Heart right ventricle (tissue), 16 donors: ENCODE measurements around the gene EMP3. TPM values are rescaled to one million over a fixed set of nuclear protein-coding genes. Genes with fewer than 3 reads are reported as not detected.

Source experiments
- ATAC-seq, 8 donors: fragments of 200-7000 bp; cut with Tn5 transposase; one replicate each; pipeline ENCODE4 v1.9.1; 2020; ENCODE audit warnings: mild to moderate bottlenecking in 8 of 8, moderate library complexity in 8 of 8, moderate number of reproducible peaks in 1 of 8
- DNase-seq, 2 donors: peaks; one replicate each; pipeline ENCODE4 v3.0.0-alpha.2; 2020
- H3K27ac ChIP-seq, 10 donors: fragments of 200-600 bp; sonication (generic) in 2 of 10; one replicate each; pipeline versions ENCODE4 v1.5.0 to v1.8.0; 2020 to 2022; ENCODE audit warnings: mild to moderate bottlenecking in 3 of 10
- H3K27me3 ChIP-seq, 7 donors: fragments of 200-600 bp; one replicate each; pipeline ENCODE4 v1.8.0; 2021 to 2022; ENCODE audit warnings: mild to moderate bottlenecking in 2 of 7
- H3K36me3 ChIP-seq, 9 donors: fragments of 200-600 bp; sonication (generic) in 1 of 9; one replicate each; pipeline versions ENCODE4 v1.5.0 to v1.8.0; 2020 to 2022; ENCODE audit warnings: mild to moderate bottlenecking in 2 of 9
- H3K4me1 ChIP-seq, 9 donors: fragments of 200-600 bp; sonication (generic) in 1 of 9; one replicate each; pipeline versions ENCODE4 v1.5.0 to v1.8.0; 2020 to 2022; ENCODE audit warnings: mild to moderate bottlenecking in 4 of 9
- H3K4me3 ChIP-seq, 10 donors: fragments of 200-600 bp; sonication (generic) in 2 of 10; one replicate each; pipeline versions ENCODE4 v1.5.0 to v1.8.0; 2020 to 2022; ENCODE audit warnings: mild to moderate bottlenecking in 7 of 10, moderate library complexity in 2 of 10
- H3K9me3 ChIP-seq, 11 donors: fragments of 200-600 bp in 10 of 11; sonication (generic) in 2 of 11; one replicate each; pipeline versions ENCODE4 v1.5.0 to v1.8.0; 2013 to 2022; ENCODE audit warnings: mild to moderate bottlenecking in 2 of 11, control low read depth in 1 of 11, moderate library complexity in 1 of 11
- WGBS, 2 donors: extraction: QIAGEN DNeasy Blood & Tissue Kit; methylation state at CpG; one replicate each; pipeline ENCODE4 v1.1.7; 2013; ENCODE audit warnings: inconsistent platforms in 1 of 2; 5-methylcytosine and 5-hydroxymethylcytosine counted together
- intact Hi-C, 10 donors: fragments of 100-400 bp; cut with DNase I; formaldehyde crosslinking; loops; one replicate each; pipeline versions ENCODE4 v1.11.1 to v1.14.2; 2022
- polyA plus RNA-seq, 2 donors: library from polyadenylated mRNA; stranded (reverse); fragments of 200-250 nt; gene quantifications; one replicate each; pipeline ENCODE4 v1.2.3, GENCODE V29; 2013
- total RNA-seq, 10 donors: library from RNA; stranded (reverse); fragmentation: NEBNext Ultra II Directional in 3 of 10; extraction: Animal tissue kit (Norgen Biotek cat#: 25700) in 3 of 10; gene quantifications; one replicate each; pipeline versions ENCODE4 v1.2.1 to v1.2.4, GENCODE V29; 2021 to 2023
- TF ChIP-seq, protein P1 (sequence below), 9 donors: fragments of 200-600 bp; sonication (generic) in 2 of 9; IDR thresholded peaks; one replicate each; pipeline versions ENCODE4 v1.5.0 to v1.8.0; 2021 to 2022; ENCODE audit warnings: antibody characterized with exemption in 9 of 9, mild to moderate bottlenecking in 5 of 9, moderate library complexity in 1 of 9
- donor health status: Arrhythmogenic right ventricular cardiomyopathy.
- donor health status: ischemic (EF 13 %, LVEDD 7.1; RV severe dilation, severe dysfunction).
- donor health status: healthy with polysubstance abuse.
- donor health status: DM: no; HTN: yes; CAD: no.
- donor health status: DM: no; HTN: no; CAD: no.
- donor health status: ischemic (EF 25% LVEDD 6.9; RV normal size, moderate dysfunction).
- donor health status: ischemic (EF 25% LVEDD 5.7; RV mildly dilated, moderate dysfunction).
- donor health status: healthy.
- donor health status: DM: yes; HTN: yes; CAD: no.
- donor health status: Ischemic cardiomyopathy.
- donor health status: ischemic (EF 35%, LVEDD 5.7; RV mildly dilated, moderate dysfunction).
- donor health status: nonischemic (EF 11% LVEDD 7.7; RV severe dilation, severe dysfunction).
- donor health status: DM: yes; HTN: yes; CAD: no.
- donor health status: PGD.
- donor health status: ischemic (EF 29% LVEDD 5.4; RV normal size, mild dysfunction).
- donor health status: nonischemic (EF 23%, LVEDD 6.1; RV moderate dilation, normal function).

The EMP3 gene
- total and polyA plus RNA-seq, 12 donors, result 18.8 to 124 (median 38.5) TPM

DNA sequence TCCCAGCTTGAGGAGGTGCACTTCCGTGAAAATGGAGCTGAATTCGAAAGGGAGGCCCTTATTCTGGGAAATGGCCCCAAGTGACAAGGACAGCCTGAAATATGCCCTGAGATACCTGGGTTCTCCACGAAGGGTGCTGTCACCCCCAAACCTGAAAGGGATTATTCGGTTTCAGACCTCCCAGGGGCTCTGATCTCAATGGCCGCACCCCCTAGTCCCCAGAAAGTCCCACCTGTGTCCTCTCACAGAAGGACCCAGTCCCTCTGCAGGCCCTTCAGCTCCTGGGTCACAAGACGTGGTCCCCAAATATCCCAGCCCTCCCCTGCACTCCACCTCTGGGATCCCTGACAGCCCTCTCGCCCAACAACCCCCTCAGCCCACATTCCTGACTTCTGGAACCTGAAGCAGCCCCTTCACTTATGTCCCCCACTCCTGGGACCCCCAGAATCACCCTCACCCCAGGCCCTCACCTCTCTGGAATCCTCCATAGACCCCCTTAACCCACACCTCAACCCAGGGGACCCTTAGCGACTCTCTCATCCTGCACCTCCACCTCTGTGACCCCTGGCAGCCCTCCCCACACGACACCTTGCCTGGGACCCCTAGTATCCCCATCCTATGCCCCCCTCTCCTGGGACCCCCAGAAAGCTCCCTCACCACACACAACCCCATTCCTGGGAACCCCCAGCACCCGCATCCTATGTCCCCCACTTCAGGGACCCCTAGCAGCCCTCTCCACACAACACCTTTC, 39.4 kb downstream of the EMP3 start:
- 67 to 71% methylated on average over 10 of the region's 10 CpGs for WGBS, 2 donors
- Histone ChIP-seq H3K4me3 (peak overlapping the region in 9 of 10 donors; percentile 4 to 86 (median 64)), H3K9me3 (no peaks in the 10 kb centered on the region), H3K27ac (peak overlapping the region in 8 of 10 donors; percentile 19 to 99 (median 94)), H3K27me3 (no peaks in the 10 kb centered on the region), H3K36me3 (peaks cover 0 to 16% (median 0%) of the 10 kb centered on the region in 9 donors), H3K4me1 (peaks cover 0 to 16% (median 5%) of the 10 kb centered on the region in 9 donors)
- TF ChIP-seq, protein P1, sequence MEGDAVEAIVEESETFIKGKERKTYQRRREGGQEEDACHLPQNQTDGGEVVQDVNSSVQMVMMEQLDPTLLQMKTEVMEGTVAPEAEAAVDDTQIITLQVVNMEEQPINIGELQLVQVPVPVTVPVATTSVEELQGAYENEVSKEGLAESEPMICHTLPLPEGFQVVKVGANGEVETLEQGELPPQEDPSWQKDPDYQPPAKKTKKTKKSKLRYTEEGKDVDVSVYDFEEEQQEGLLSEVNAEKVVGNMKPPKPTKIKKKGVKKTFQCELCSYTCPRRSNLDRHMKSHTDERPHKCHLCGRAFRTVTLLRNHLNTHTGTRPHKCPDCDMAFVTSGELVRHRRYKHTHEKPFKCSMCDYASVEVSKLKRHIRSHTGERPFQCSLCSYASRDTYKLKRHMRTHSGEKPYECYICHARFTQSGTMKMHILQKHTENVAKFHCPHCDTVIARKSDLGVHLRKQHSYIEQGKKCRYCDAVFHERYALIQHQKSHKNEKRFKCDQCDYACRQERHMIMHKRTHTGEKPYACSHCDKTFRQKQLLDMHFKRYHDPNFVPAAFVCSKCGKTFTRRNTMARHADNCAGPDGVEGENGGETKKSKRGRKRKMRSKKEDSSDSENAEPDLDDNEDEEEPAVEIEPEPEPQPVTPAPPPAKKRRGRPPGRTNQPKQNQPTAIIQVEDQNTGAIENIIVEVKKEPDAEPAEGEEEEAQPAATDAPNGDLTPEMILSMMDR (IDR thresholded peaks at IDR 0.05), result no peak
- peak in 1 of 2 donors; percentile 16 for DNase-seq
- ATAC-seq, result no peak
- intact Hi-C loops, result loop anchor here in 3 of 10 donors (5.0 kb wide), 2 partner anchors 37 to 42 kb away; partner anchors contain the start of gene EMP3 (in 1 of the 3)

GRCh38 chr19:48365602-48366001, 40.2 kb downstream of the EMP3 start:
- Histone ChIP-seq H3K4me1 (peaks cover 0 to 16% (median 5%) of the 10 kb centered on the region in 9 donors), H3K27me3 (no peaks in the 10 kb centered on the region), H3K36me3 (peaks cover 0 to 9% (median 0%) of the 10 kb centered on the region in 9 donors), H3K27ac (no peak overlapping the region), H3K9me3 (no peaks in the 10 kb centered on the region), H3K4me3 (no peak overlapping the region)
- no peak for DNase-seq
- TF ChIP-seq, protein P1 (IDR thresholded peaks at IDR 0.05), result no peak
- intact Hi-C loops, result no loop called here
- ATAC-seq, result no peak
- 89 to 92% methylated on average over 10 to 11 of the region's 11 CpGs for WGBS, 2 donors

DNA sequence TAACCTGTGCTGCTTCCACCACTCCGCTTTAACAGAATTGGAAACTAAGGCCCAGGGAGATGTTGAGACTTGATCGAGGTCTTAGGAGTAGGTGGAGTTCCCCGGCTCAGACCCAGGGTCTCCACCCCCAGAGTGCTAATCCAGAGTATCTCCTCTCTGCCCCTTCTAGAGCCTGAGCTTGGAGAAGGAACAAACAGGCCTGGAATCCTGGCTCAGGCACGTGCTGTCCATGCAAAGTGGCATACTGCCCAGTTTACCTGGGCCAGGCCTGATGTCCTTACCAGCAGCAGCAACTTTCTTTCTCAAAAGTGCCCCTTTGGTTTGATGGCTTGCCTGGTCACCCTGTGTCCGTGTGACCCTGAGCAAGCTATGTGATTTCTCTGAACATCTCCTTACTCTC, 42.5 kb downstream of the EMP3 start:
- no peaks in the 10 kb centered on the region for H3K27me3 ChIP-seq
- WGBS, 2 donors, result 66 to 67% methylated on average over 5 of the region's 5 CpGs
- TF ChIP-seq, protein P1 (IDR thresholded peaks at IDR 0.05), result no peak
- no peaks in the 10 kb centered on the region for H3K36me3 ChIP-seq
- H3K9me3 ChIP-seq, result no peaks in the 10 kb centered on the region
- intact Hi-C loops, result no loop called here
- DNase-seq (no peak), ATAC-seq (no peak)
- no peak overlapping the region for H3K27ac ChIP-seq
- H3K4me1 ChIP-seq, result peaks cover 0 to 12% (median 5%) of the 10 kb centered on the region in 9 donors
- no peak overlapping the region for H3K4me3 ChIP-seq

DNA sequence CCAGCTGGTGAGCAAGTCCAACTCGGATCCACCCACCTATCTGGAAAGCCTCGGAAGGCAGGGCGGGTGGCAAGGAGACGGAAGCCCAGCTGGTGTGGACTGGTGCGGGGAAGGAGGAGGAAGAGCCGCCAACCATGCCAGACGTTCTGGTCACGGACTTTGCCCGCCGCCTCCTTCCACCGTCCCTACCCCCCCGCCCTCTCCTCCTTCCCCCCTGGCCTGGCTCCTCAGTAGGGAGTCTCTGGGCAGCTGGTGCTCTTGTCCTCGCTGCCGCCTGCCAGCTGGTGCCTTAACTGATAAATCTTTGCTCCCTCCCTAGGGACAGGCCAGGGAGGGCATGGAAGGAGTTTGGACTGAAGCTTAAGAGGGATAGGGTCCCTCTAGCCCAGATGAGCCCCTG, 43.6 kb downstream of the EMP3 start:
- Histone ChIP-seq H3K27me3 (no peaks in the 10 kb centered on the region), H3K27ac (no peak overlapping the region), H3K36me3 (no peaks in the 10 kb centered on the region), H3K9me3 (no peaks in the 10 kb centered on the region), H3K4me3 (no peak overlapping the region), H3K4me1 (peaks cover 0 to 6% (median 5%) of the 10 kb centered on the region in 9 donors)
- 79% methylated on average over 14 of the region's 14 CpGs for WGBS, 2 donors
- ATAC-seq (no peak), DNase-seq (no peak)
- intact Hi-C loops, result no loop called here
- TF ChIP-seq, protein P1 (IDR thresholded peaks at IDR 0.05), result no peak
